ENCODE measurements around the gene GRIP1.

GRCh38 chr12:66644151-66644550 is 34.7 kb downstream of the GRIP1 start:
- no peak for TF ChIP-seq EZH2 (IDR thresholded peaks at IDR 0.05; ENCODE audit: low read depth, unreplicated experiment)
- no peak for TF ChIP-seq CREB1 (CRISPR knock-in tag; IDR thresholded peaks at IDR 0.05; ENCODE audit: low read depth)
- no peak for TF ChIP-seq CTCF (conservative IDR thresholded peaks at IDR 0.05; ENCODE audit: low read depth in 2 of 2)
- no peak for TF ChIP-seq EZH2phosphoT487 (IDR thresholded peaks at IDR 0.05; ENCODE audit: unreplicated experiment)
- TF ChIP-seq REST (IDR thresholded peaks at IDR 0.05; ENCODE audit: unreplicated experiment) = no peak
- no peak for TF ChIP-seq POLR2AphosphoS5 (IDR thresholded peaks at IDR 0.05; ENCODE audit: low read depth)
- TF ChIP-seq ETS1 (IDR thresholded peaks at IDR 0.05) = no peak
- TF ChIP-seq STAT1 (IDR thresholded peaks at IDR 0.05; ENCODE audit: unreplicated experiment) = no peak
- no peak for TF ChIP-seq ZNF114 (CRISPR knock-in tag; IDR thresholded peaks at IDR 0.05)
- no peak for TF ChIP-seq NANOG (IDR thresholded peaks at IDR 0.05; ENCODE audit: borderline replicate concordance)
- no peak for TF ChIP-seq JUNB (IDR thresholded peaks at IDR 0.05; ENCODE audit: unreplicated experiment)
